Endothelial cell of umbilical vein (primary cell): Measurements from ENCODE around the gene SLC6A9. TPM values are rescaled to one million over a fixed set of nuclear protein-coding genes. Genes with fewer than 3 reads are reported as not detected.

ENCODE experiments used
- BruUV-seq: library from RNA; stranded (reverse); fragments of 400-500 nt; replicated peaks from 2 replicates; lab custom pipeline; 2021; lab: Mats Ljungman, UMichigan
- CTCF ChIA-PET: fragments of 300-600, 350-600 bp; sonication (Branson Sonifier 250); formaldehyde crosslinking; loops from one replicate; lab custom pipeline; 2021; ENCODE audit warnings: antibody characterized with exemption, inconsistent platforms; lab: Charles Lee
- POLR2A ChIA-PET: fragments of 300-600, 350-600 bp; sonication (Branson Sonifier 250); formaldehyde crosslinking; loops from one replicate; lab custom pipeline; 2021; ENCODE audit warnings: antibody characterized with exemption, inconsistent platforms; lab: Charles Lee
- DNase-seq: peaks from one replicate; pipeline ENCODE4 v3.0.0-alpha.2; 2011; ENCODE audit warnings: low read depth, low spot score
- FAIRE-seq: peaks from 2 replicates; lab custom pipeline; 2011; peaks lifted over from hg19 to GRCh38; lab: Jason Lieb, UNC
- H2AFZ ChIP-seq: 2 replicates; pipeline ENCODE4 v1.6.0; 2012; ENCODE audit warnings: low read depth, low read length, control low read depth, inconsistent platforms
- H3K27ac ChIP-seq: 2 replicates; pipeline ENCODE4 v1.5.1; 2011; ENCODE audit warnings: low read depth, mild to moderate bottlenecking, control low read depth, low read length, moderate library complexity; ENCODE audit not compliant: insufficient read depth
- H3K27me3 ChIP-seq, 2 experiments: 2 replicates each; pipeline versions ENCODE4 v1.6.0 to v1.6.1; 2011; ENCODE audit warnings: low read length in 2 of 2, mixed read lengths in 1 of 2; ENCODE audit not compliant: control insufficient read depth in 2 of 2, insufficient read depth in 2 of 2
- H3K36me3 ChIP-seq, 2 experiments: 2 replicates in 1 of 2; 3 replicates in 1 of 2; pipeline ENCODE4 v1.5.1; 2011; ENCODE audit warnings: low read length in 2 of 2, mild to moderate bottlenecking in 1 of 2, moderate library complexity in 1 of 2; ENCODE audit not compliant: control insufficient read depth in 2 of 2, insufficient read depth in 2 of 2; ENCODE audit errors: extremely low read depth in 1 of 2
- H3K4me1 ChIP-seq: 3 replicates; pipeline ENCODE4 v1.5.1; 2011; ENCODE audit warnings: mild to moderate bottlenecking, low read length; ENCODE audit not compliant: control insufficient read depth, insufficient read depth; ENCODE audit errors: extremely low read depth
- H3K4me2 ChIP-seq: 2 replicates; pipeline ENCODE4 v1.6.1; 2011; ENCODE audit warnings: low read length, control low read depth, mixed read lengths; ENCODE audit not compliant: insufficient read depth
- H3K4me3 ChIP-seq, 3 experiments: fragments of 200-600 bp in 1 of 3; sonication (generic), shearing (Covaris generic) in 1 of 3; replicated peaks in 1 of 3; 2 replicates each; pipeline ENCODE4 v1.5.1; 2011 to 2016; ENCODE audit warnings: control low read depth in 3 of 3, low read length in 3 of 3, mild to moderate bottlenecking in 2 of 3, inconsistent platforms in 1 of 3, low read depth in 1 of 3, moderate library complexity in 1 of 3; ENCODE audit not compliant: insufficient read depth in 1 of 3
- H3K79me2 ChIP-seq: 2 replicates; pipeline ENCODE4 v1.6.0; 2012; ENCODE audit warnings: low read length, inconsistent platforms; ENCODE audit not compliant: control insufficient read depth, insufficient read depth
- H3K9ac ChIP-seq: replicated peaks from 2 replicates; pipeline ENCODE3; 2011; ENCODE audit warnings: low read length, control low read depth; ENCODE audit not compliant: insufficient read depth; ENCODE audit errors: extremely low read depth
- H3K9me1 ChIP-seq: replicated peaks from 3 replicates; pipeline ENCODE4 v1.6.0; 2011; ENCODE audit warnings: mild to moderate bottlenecking, low read length; ENCODE audit not compliant: control insufficient read depth, insufficient read depth; ENCODE audit errors: extremely low read depth
- H3K9me3 ChIP-seq: replicated peaks from 2 replicates; pipeline ENCODE4 v1.5.1; 2012; ENCODE audit warnings: low read length, inconsistent platforms; ENCODE audit not compliant: control insufficient read depth, insufficient read depth
- H4K20me1 ChIP-seq: replicated peaks from 2 replicates; pipeline ENCODE3; 2011; ENCODE audit warnings: mild to moderate bottlenecking, low read length; ENCODE audit not compliant: control insufficient read depth, insufficient read depth; ENCODE audit errors: extremely low read depth
- EZH2 ChIP-seq: IDR thresholded peaks from 2 replicates; pipeline ENCODE4 v1.6.1; 2012; ENCODE audit warnings: borderline replicate concordance, low read depth, mild to moderate bottlenecking, moderate library complexity, low read length, inconsistent platforms; ENCODE audit not compliant: severe bottlenecking
- FOS ChIP-seq: IDR thresholded peaks from 2 replicates; pipeline ENCODE4 v1.6.1; 2011; ENCODE audit warnings: mild to moderate bottlenecking, low read length, moderate library complexity, borderline replicate concordance; ENCODE audit not compliant: insufficient read depth
- GATA2 ChIP-seq: IDR thresholded peaks from 2 replicates; pipeline ENCODE4 v1.7.0; 2011; ENCODE audit warnings: low read depth, mild to moderate bottlenecking, moderate library complexity, mixed read lengths, low read length; ENCODE audit not compliant: insufficient read length, insufficient read depth
- JUN ChIP-seq: IDR thresholded peaks from 2 replicates; pipeline ENCODE4 v1.6.1; 2011; ENCODE audit warnings: borderline replicate concordance, low read depth; ENCODE audit not compliant: insufficient read length, insufficient read depth
- MYC ChIP-seq: IDR thresholded peaks from one replicate; pipeline ENCODE4 v1.6.1; 2011; ENCODE audit warnings: mild to moderate bottlenecking, low read depth, low read length
- POLR2A ChIP-seq: IDR thresholded peaks from 2 replicates; pipeline ENCODE4 v1.6.1; 2012; ENCODE audit warnings: low read depth, mild to moderate bottlenecking, control low read depth, low read length
- POLR2AphosphoS5 ChIP-seq: IDR thresholded peaks from 2 replicates; pipeline ENCODE4 v1.6.1; 2012; ENCODE audit warnings: low read depth, mild to moderate bottlenecking, control low read depth, low read length, moderate library complexity; ENCODE audit not compliant: insufficient read depth
- dilution Hi-C: fragments of 300-500 bp; cut with MboI; formaldehyde crosslinking; loops from one replicate; pipeline ENCODE4 v1.15.0; 2019; ENCODE audit warnings: low sequenced_read_pairs; ENCODE audit not compliant: extremely low pct_ligation_motif_present
- intact Hi-C: fragments of 100-400 bp; cut with micrococcal nuclease; formaldehyde crosslinking; loops from one replicate; pipeline ENCODE4 v1.10.0; 2022
- polyA plus RNA-seq, 4 experiments: library from polyadenylated mRNA; depleted of rRNA in 3 of 4; stranded (reverse) in 3 of 4; unstranded in 1 of 4; fragments of >200 nt; gene quantifications; 2 replicates each; pipeline versions ENCODE4 v1.2.1 to v1.2.3, GENCODE V29; 2011 to 2012; ENCODE audit warnings: missing spikeins in 1 of 4
- total RNA-seq: library from RNA; stranded (reverse); gene quantifications from 2 replicates; pipeline ENCODE4 v1.2.3, GENCODE V29; 2021
- TF ChIP-seq, protein P1 (sequence below), 2 donors: IDR thresholded peaks; 1 replicate in 1 of 2; 2 replicates in 1 of 2; pipeline ENCODE4 v1.5.1; 2011; ENCODE audit warnings: low read length in 2 of 2, mild to moderate bottlenecking in 2 of 2, moderate library complexity in 2 of 2, control low read depth in 1 of 2, inconsistent platforms in 1 of 2, low read depth in 1 of 2; ENCODE audit not compliant: insufficient read depth in 1 of 2; ENCODE audit errors: extremely low read depth in 1 of 2
- TF ChIP-seq, protein P2 (sequence below): IDR thresholded peaks from 2 replicates; pipeline ENCODE4 v1.6.1; 2011; ENCODE audit not compliant: insufficient read depth, insufficient read length

The SLC6A9 gene
- total and polyA plus RNA-seq, 2 donors (not counting 3 experiments of a cell fraction or from before 2014, with no cell fraction given) = 0.80 to 1.5 TPM

DNA sequence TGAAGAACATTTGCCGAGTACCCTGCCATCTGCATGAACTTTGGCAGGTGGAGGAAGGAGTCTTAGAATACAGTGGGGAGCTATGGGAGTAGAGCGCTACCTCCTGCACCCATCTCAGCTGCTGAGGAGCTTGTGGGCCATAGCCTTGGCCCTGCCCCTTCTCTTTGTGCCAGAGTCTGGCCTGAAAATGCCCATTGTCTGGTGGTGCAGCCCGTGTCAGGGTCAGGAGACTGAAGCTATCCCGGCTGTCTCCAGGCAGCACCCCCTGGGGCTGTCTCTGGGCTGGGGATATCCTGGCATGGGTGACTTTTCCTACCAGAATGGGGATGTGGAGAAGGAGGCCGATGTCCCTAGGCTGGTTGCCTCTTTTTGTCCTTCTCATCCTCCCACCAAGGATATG, 77.2 kb downstream of the SLC6A9 start:
- TF ChIP-seq MYC (no peak), FOS (no peak), POLR2A (no peak)
- TF ChIP-seq, protein P1, sequence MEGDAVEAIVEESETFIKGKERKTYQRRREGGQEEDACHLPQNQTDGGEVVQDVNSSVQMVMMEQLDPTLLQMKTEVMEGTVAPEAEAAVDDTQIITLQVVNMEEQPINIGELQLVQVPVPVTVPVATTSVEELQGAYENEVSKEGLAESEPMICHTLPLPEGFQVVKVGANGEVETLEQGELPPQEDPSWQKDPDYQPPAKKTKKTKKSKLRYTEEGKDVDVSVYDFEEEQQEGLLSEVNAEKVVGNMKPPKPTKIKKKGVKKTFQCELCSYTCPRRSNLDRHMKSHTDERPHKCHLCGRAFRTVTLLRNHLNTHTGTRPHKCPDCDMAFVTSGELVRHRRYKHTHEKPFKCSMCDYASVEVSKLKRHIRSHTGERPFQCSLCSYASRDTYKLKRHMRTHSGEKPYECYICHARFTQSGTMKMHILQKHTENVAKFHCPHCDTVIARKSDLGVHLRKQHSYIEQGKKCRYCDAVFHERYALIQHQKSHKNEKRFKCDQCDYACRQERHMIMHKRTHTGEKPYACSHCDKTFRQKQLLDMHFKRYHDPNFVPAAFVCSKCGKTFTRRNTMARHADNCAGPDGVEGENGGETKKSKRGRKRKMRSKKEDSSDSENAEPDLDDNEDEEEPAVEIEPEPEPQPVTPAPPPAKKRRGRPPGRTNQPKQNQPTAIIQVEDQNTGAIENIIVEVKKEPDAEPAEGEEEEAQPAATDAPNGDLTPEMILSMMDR (IDR thresholded peaks at IDR 0.05; ENCODE audit: extremely low read depth in 1 of 2, insufficient read depth in 1 of 2, low read depth in 1 of 2, low read length in 2 of 2) = no peak
- Histone ChIP-seq H3K27ac (no peak overlapping the region), H3K4me3 (no peak overlapping the region), H3K9me3 (no peaks in the 10 kb centered on the region), H3K9ac (no peak overlapping the region), H3K79me2 (no peaks in the 10 kb centered on the region), H3K4me2 (no peak overlapping the region), H3K4me1 (no peaks in the 10 kb centered on the region), H3K9me1 (no peaks in the 10 kb centered on the region), H3K36me3 (peaks cover 5 to 27% of the 10 kb centered on the region in 2 experiments), H4K20me1 (no peaks in the 10 kb centered on the region), H3K27me3 (no peaks in the 10 kb centered on the region), H2AFZ (no peak overlapping the region)
- ChIA-PET POLR2A (no interaction called here), CTCF (interaction anchor here (1.6 to 1.7 kb wide), 2 partner anchors 21 to 94 kb away, joined by 4 to 5 read pairs; partner anchors contain the start of gene ATP6V0B)
- no peak for DNase-seq
- FAIRE-seq = no peak
- BruUV-seq = no TSS peak
- intact Hi-C loops = no loop called here
- dilution Hi-C loops = no loop called here

DNA sequence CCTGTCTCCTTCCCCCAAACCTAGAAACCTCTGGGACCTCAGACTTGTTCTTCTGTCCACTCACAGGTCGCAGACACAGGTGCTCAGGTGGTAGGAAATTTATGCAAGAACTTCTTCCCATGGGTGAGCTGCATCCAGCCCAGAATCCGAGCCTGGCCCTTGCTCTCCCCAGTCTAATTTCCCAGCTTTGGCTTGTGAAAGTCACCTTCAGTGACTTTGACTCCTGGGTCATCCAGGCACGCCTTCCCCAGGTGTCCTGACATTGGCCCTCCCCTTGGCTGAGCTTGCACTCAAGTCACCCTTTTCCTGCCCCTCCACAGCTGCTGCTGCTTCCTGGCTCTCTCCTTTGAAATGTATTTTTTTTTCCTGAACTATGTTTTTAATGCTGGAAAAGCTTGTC, 77.9 kb downstream of the SLC6A9 start:
- FAIRE-seq (no peak), DNase-seq (no peak)
- no peaks in the 10 kb centered on the region for H4K20me1 ChIP-seq
- peaks cover 5 to 20% of the 10 kb centered on the region in 2 experiments for H3K36me3 ChIP-seq
- ChIA-PET POLR2A (no interaction called here), CTCF (interaction anchor here (1.6 to 1.7 kb wide), 2 partner anchors 22 to 95 kb away, joined by 4 to 5 read pairs; partner anchors contain the start of gene ATP6V0B)
- no peaks in the 10 kb centered on the region for H3K9me1 ChIP-seq
- intact Hi-C loops (no loop called here), dilution Hi-C loops (no loop called here)
- peaks cover 1% of the 10 kb centered on the region for H3K4me1 ChIP-seq
- no peak overlapping the region for H3K4me2 ChIP-seq
- no TSS peak for BruUV-seq
- H3K9ac ChIP-seq = no peak overlapping the region
- H3K27me3 ChIP-seq = no peaks in the 10 kb centered on the region
- no peak overlapping the region for H3K4me3 ChIP-seq
- H2AFZ ChIP-seq = no peak overlapping the region
- H3K9me3 ChIP-seq = no peaks in the 10 kb centered on the region
- no peak overlapping the region for H3K27ac ChIP-seq
- TF ChIP-seq JUN (no peak), POLR2AphosphoS5 (no peak), MYC (no peak), EZH2 (no peak), GATA2 (no peak), FOS (no peak), POLR2A (no peak)
- TF ChIP-seq, protein P2, sequence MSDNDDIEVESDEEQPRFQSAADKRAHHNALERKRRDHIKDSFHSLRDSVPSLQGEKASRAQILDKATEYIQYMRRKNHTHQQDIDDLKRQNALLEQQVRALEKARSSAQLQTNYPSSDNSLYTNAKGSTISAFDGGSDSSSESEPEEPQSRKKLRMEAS = no peak
- TF ChIP-seq, protein P1 (IDR thresholded peaks at IDR 0.05; ENCODE audit: extremely low read depth in 1 of 2, insufficient read depth in 1 of 2, low read depth in 1 of 2, low read length in 2 of 2) = no peak
- no peaks in the 10 kb centered on the region for H3K79me2 ChIP-seq
